ENCODE data around the gene CAPN1.

Gene CAPN1

GRCh38 chr11:65254724-65255123 is 73.0 kb downstream of the CAPN1 start:
- peak; percentile 17 for DNase-seq
- Histone ChIP-seq H3K4me3 (ENCODE audit: low read depth, low read length) (no peak overlapping the region), H3K27ac (no peak overlapping the region), H3K36me3 (replicated peaks) (no peaks in the 10 kb centered on the region), H3K27me3 (replicated peaks) (no peaks in the 10 kb centered on the region)
- no peak for TF ChIP-seq CTCF (IDR thresholded peaks at IDR 0.05; ENCODE audit: low read depth, low read length, missing control alignments)
- in situ Hi-C loops (cut with HindIII; ENCODE audit: low pct_ligation_motif_present, low sequenced_read_pairs) = no loop called here

- no peaks in the 10 kb centered on the region for H3K27me3 ChIP-seq (replicated peaks)
- TF ChIP-seq CTCF (IDR thresholded peaks at IDR 0.05; ENCODE audit: low read depth, low read length, missing control alignments) = no peak
- DNase-seq = no peak
- in situ Hi-C loops (cut with HindIII; ENCODE audit: low pct_ligation_motif_present, low sequenced_read_pairs) = no loop called here
- no peak overlapping the region for H3K4me3 ChIP-seq (ENCODE audit: low read depth, low read length)
- H3K36me3 ChIP-seq (replicated peaks) = no peaks in the 10 kb centered on the region
- no peak overlapping the region for H3K27ac ChIP-seq
Measured at GRCh38 chr11:65258988-65259387, 77.3 kb downstream of the CAPN1 start.

GRCh38 chr11:65260302-65260701 is 78.6 kb downstream of the CAPN1 start:
- no peaks in the 10 kb centered on the region for H3K27me3 ChIP-seq (replicated peaks)
- no peak overlapping the region for H3K27ac ChIP-seq
- H3K4me3 ChIP-seq (ENCODE audit: low read depth, low read length) = no peak overlapping the region
- no peaks in the 10 kb centered on the region for H3K36me3 ChIP-seq (replicated peaks)
- no peak for DNase-seq
- TF ChIP-seq CTCF (IDR thresholded peaks at IDR 0.05; ENCODE audit: low read depth, low read length, missing control alignments) = no peak
- in situ Hi-C loops (cut with HindIII; ENCODE audit: low pct_ligation_motif_present, low sequenced_read_pairs) = no loop called here

- DNase-seq = no peak
- H3K27me3 ChIP-seq (replicated peaks) = no peaks in the 10 kb centered on the region
- H3K36me3 ChIP-seq (replicated peaks) = no peaks in the 10 kb centered on the region
- in situ Hi-C loops (cut with HindIII; ENCODE audit: low pct_ligation_motif_present, low sequenced_read_pairs) = no loop called here
- H3K27ac ChIP-seq = peak overlapping the region; percentile 75
- peak overlapping the region; percentile 79 for H3K4me3 ChIP-seq (ENCODE audit: low read depth, low read length)
- TF ChIP-seq CTCF (IDR thresholded peaks at IDR 0.05; ENCODE audit: low read depth, low read length, missing control alignments) = no peak
Measured at GRCh38 chr11:65260756-65261590, 79.2 kb downstream of the CAPN1 start.
